ENCODE results near the gene ZNF738.

Gene ZNF738

GRCh38 chr19:21423057-21424041 is 64.5 kb downstream of the ZNF738 start:
- DNase-seq = no peak

All from stimulated activated CD4-positive, alpha-beta T cell treated with anti-CD3 and anti-CD28 coated beads, Interleukin-1b, Interleukin-23, amount 100 ng/mL, for 48 hours (primary cell).